TTC549 (cell line): ENCODE data around the gene MED8.

Experiments used
- FAIRE-seq: peaks from 2 replicates; lab custom pipeline; 2012; peaks lifted over from hg19 to GRCh38; lab: Jason Lieb, UNC

MED8 gene, protein sequence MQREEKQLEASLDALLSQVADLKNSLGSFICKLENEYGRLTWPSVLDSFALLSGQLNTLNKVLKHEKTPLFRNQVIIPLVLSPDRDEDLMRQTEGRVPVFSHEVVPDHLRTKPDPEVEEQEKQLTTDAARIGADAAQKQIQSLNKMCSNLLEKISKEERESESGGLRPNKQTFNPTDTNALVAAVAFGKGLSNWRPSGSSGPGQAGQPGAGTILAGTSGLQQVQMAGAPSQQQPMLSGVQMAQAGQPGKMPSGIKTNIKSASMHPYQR

DNA sequence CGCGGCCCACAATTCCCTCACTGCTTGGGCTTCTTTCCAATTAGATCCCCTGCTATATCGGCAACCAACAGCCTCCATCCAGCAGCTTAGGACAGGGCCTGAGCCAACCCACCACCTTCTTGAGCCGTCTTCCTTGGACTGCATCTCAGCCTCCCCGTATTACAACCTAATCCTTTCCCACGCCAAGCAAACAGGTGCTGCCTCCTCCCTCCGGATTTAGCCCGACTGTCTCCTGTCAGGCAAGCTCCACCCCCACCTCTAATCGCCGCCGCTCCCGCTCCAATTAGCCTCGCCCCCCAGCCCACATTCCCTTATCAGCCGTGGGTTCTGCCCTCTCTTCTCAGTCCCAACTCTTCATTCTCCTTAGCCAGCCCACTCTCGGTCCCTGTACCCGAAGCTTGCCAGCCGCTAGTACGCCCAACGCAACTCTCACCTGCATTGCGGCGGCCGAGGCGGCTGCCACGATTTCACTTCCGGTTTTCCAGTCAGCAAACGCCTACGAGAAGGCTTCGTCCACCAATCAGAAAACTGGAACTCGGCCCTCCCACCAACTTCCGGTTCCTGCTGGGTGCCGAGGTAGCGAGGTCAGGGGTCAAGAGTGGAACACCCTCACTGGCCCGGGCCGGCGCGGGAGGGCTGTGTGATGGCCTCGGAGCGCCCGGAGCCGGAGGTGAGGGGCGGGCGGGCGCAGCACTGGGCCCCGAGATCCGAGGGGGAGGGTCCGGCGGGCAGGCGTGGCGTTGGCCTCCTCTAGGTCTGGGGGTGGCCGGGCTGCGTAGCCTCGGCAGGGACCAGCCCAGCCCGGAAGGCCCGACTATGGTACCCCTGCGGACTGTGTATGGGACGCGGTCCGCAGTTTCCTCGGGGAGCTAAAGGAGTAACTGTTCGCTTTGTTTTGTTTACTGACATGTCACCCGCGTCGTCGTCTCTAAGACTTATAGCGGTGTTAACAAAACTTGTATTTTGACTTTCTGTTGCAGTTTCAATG, at the start of gene MED8, which contains the start of gene SZT2:
MED8 (minus strand) TSS at position 475 of the 988 bp plus-strand sequence; CDS start at position 439, 36 bp downstream.
SZT2 (plus strand) TSS at position 574 of the 988 bp plus-strand sequence; CDS start at position 644, 70 bp downstream.
- no peak for FAIRE-seq

DNA sequence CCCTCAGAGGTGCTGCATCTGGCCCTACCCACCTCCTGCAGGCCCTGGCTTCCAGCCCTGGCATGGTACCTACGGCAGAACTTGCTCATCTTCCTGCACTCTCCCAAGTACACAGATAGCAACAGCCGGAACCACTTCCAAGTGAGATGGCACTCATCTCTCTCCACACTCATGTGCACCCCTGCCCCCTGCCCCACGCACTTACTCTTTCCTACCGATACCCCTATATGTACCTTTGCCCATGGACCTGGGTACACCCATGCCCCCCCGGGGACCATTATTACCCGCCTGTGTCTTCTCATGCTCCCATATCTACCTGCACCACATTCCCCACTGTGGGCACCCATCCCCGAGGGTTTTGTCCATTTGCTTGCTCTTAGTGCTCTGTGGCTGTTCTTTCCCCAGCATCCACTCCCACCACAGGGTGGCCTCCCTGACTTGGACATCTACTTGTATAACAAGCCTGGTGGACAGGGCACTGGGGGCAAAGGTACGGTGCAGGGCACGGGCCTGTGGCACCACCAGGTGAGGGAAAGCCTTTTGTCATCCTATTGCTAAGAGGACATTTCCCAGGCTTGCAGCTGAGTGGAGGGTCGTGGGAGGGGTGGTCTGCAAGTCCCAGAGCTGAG, 49.5 kb upstream of the MED8 start:
- no peak for FAIRE-seq

DNA sequence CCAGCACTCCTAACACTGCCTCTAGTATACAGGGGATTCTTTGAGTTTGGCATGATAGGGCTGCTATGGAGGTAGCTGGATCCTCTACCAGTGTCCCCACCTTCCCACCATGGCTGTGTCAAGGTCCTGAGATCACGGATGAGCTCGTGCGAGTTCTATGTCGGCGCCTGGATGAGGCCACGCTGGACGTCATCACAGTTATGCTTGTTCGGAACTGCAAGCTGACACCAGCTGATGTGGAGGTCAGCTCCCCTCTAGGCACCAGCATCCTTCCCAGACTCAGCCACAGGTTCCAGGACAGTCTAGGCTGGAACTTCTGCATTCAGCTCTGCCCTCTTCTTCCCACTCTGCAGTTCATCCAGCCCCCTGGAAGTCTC, 49.0 kb upstream of the MED8 start:
- no peak for FAIRE-seq

DNA sequence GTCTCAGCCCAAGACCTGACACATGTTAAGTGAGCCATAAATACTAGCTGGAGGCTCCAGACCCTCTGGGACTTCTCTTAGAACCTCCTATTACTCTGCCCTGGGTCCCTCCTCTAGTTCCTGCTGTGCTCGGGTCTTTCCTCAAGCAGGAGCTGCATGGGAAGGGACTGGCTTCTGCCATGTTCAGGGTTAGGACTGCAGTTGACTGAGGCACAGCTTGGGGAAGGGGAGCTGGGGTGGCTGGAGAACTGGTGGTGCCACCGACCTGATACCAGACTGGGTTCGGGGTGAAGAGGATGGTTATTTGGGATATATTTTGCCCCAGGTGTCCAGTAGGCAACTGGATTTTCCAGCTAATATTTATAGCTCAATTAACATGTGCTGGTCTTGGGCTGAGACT, 48.4 kb upstream of the MED8 start:
- no peak for FAIRE-seq

DNA sequence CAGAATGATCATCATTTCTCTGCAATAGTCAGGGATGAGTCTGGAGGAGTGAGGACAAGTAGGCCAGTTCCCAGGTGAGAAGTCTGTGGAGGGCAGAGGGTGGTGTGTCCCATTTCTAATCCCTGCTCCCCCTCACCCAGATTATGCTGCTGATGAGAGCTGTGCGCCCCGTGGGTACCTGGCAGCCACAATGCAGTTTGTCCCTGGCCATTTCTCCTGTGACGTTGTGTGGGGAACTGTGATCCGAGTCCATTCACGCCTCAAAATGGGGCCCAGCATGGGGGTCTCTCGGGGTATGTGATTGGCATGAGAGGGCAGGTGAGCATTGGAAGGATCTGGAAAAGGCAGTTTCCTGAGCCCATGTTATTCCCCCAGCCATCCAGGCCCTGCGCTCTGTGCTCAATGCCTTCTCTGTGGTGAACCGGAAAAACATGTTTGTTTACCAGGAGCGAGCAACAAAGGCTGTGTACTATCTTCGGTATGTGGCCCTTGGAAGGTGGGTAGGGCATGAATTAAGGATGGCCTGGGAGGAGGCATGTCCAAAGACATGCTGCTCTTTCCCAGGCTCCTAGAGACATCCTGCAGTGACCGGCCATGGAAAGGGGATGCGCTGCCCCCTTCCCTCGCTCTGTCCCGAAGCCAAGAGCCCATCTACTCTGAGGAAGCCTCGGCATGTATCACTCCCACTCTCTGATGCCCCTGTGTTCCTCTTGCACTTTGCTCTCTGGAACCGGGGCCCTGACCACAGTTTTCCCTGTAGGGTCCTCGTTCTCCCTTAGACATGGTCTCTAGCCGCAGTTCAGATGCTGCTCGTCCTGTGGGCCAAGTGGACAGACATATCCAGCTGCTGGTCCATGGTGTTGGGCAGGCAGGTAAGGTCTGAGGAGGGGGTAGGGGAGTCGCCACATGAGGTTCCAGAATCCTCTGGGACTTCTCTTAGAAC, 47.7 kb upstream of the MED8 start:
- no peak for FAIRE-seq

DNA sequence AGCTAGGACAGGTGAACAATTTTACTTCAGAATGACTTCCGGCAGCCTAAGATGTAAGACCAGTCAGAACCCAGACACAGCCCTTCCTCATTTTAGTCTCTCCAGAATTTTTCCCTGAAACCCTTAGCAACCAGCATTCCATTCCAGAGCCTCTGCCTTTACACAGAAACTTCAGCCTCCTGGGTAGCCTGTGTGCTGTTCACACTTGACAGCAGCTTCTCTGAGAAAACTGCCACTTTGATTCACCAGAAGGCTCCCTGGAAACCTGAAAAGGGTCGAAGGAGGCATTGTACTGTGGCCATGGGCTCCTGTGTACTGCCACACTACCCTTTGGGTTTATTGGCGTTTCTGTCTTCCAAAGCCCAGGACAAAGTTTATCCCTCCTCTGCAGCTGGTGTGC, 46.8 kb upstream of the MED8 start:
- FAIRE-seq, result no peak

DNA sequence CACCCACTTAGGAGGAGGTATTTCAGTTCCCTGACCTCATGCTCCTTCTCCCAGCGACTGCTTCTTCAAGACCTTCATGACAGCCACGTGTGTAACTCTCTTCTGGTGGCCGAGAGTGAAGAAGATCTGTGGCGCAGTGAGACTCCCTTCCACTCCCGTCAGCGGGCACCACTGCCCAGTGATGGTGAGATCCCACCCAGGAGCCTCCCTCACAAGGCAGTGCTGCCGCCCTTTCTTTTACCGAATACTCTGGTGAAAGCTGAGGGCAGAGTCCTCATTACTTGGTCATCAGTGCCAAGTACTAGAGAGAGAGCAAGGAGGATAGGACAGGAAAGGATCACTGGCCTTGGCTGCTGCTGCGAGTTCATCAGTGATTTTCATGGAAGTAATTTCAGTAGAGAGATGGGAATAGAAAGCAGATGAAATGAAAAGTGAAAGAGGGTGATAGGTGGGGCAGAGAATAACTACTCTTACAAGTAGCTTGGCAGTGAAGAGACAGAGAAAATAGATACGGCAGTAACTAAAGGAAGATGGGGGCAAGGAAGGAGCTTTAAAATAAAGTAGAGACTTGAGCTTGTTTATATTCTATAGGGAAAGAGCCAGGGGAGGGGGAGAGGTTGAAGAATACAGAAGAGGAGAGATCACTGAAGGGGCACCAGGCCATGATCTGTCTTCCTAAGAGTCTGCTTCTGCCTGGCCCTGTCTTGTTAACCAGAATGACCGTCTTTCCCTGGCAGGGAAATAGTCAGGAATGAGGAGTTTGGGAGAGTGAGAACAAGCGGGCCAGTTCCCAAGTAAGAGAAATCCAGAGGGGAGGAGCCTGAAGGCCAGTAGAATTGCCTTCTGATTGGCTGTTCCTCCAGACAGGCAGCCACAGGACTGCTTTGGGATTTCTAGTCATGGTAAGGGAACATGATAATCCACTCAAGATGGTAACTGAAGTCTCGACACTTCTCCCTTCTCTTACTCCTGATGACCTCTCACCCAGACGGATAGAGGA, 45.8 kb upstream of the MED8 start:
- no peak for FAIRE-seq

DNA sequence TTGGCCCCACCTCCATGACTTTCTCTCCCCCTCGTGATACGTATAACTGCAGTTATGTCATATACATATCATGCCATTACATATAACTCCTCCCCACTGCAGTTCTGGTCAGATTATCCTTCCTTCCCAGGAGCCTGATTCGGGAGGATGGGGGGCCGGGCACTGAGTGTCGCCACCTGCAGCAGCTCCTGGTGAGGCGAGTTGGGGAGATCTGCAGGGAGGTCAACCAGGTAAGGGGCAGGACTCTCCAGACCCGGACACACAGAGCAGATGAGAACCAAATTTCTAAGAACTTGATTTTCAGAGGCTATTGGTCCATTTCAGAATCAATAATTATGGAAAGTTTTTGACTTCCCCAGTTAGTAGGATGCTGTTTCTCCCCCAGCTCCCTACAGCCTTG, 44.7 kb upstream of the MED8 start:
- FAIRE-seq, result no peak

DNA sequence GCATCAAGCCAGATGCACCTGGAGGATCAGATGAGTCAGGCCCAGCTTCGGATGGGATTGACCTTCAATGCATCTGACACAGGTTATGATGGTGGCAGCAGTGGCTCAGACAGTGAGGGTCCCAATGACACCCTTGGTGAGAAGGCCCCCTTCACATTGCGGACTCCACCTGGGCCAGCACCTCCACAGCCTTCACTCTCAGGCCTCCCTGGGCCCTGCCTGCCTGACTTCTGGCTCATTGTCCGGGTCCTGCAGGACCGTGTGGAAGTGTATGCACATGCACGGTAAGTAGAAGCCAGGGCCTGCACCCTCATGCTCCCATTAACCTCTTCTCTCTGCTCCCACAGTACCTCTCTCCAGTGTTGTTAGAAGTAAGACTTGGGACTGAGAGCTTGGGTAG, 43.3 kb upstream of the MED8 start:
- no peak for FAIRE-seq

DNA sequence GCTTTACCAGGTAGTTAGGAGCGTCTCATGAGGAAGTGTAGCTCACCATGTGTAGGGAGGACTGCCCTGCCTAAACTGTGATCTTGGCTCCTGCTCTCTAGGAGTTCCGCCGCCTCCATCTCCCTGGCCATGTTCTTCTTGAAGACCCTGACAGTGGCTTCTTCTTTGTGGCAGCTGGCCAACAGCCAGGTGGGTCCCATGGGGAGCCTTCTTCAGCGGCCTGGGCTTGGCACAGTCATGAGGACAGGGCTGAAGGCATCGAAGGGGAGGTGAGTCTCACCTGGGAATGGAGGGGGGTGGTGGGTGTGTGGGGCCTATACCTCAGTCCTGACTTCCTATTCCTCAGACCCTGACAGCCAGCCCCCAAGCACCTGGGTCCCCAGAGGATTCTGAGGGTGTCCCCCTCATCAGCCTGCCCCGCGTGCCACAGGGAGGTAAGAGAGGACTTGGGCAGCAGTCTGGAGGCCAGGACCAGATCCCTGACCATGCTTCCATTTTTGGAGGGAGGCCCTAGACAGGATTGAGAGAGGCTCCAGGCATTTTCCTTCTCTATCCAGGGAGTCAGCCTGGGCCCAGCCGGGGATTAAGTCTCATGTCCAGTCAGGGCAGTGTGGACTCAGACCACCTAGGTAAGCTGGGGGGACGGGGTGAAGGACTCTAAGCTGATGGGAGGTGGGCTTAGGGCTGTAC, 42.7 kb upstream of the MED8 start:
- no peak for FAIRE-seq

DNA sequence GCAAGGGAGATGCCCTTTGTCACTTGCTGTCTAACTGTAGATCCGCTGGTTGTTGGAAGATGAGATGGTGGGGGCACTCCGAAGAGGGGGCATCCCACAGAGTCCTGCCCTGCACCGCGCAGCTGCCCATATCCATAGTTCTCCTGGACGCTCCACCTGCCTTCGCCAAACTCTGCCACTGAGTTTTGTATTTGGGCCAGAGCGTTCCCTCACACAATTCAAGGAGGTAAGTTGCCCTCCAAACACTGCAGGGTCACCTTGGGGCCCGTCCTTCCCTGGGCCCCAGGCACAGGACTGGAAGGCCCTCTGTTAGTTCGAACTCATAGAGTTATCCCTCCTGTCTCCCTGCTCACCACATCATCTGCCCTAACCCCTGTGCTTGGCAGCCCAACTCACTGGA, 42.1 kb upstream of the MED8 start:
- FAIRE-seq, result no peak

DNA sequence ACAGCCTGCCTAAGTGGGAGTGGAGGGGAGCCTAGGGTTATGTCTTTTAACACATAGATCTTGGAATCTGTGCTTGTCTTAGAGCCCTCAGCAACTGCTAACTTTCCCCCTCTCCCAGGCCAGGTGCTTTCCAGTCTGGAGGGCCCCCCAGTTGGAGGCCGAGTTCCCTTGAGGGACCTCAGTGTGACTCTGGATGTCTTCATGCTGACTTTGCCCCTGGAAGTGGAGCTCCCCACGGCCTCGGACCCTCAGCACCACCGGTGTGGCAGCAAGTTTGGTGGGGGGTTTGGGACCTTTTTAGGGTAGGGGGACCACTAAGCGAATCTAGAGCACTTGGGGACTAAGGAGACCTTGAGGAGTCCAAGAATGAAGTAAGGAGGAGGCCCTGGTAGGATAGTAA, 41.2 kb upstream of the MED8 start:
- FAIRE-seq, result no peak

DNA sequence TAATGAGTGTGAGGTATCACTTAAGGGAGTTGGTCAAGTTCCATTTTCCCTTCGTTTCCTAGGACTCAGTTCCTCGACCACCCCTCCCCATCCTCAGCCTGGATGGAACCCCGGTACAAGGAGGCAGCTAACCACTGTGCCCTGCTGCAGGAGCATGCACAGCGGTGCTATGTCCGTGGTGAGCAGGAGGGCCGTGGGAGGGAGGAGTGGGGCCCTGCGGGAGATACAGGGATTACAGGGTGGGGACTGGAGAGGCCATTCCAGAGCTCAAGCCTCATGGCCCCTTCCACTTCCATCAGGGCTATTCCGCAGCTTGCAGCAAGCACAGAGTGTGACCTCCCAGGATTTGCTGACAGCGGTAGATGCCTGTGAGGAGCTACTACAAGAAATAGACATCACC, 38.3 kb upstream of the MED8 start:
- FAIRE-seq, result no peak

DNA sequence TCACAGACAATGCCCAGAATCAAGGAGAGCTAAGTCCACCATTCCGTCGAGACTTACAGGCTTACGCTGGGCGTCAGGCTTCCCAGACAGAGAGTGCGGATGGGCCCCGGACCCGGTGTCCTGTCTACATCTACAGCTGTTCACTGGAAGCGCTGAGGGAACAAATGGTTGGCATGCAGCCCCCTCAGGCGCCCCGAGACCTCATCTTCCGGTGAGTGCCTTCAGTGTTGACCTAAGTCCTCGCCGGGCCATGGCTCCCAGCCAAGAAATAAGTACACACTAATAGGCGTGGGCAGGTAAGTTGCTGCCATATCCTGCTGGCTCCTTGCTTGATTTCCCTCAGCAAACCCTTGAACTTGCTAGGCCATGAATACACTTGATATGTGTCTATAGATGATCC, 37.9 kb upstream of the MED8 start:
- FAIRE-seq, result no peak

DNA sequence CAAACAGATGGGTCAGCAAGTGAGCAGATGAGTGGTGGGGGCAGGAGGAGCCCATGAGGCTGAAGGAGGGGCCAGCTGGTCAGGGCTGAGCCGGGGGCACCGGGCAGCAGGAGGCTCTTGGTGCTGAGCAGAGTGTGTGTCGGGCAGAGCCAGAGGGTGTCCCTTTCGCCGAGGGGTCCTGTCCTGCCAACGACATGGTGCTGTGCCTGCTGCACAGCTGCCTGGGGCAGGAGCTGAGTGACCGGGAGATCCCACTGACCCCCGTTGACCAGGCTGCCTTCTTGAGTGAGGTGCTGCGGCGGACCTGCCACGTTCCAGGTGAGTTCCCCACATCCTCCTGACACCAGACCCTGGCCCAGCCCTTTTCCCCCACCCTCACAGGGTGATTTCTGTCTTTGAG, 36.6 kb upstream of the MED8 start:
- no peak for FAIRE-seq

DNA sequence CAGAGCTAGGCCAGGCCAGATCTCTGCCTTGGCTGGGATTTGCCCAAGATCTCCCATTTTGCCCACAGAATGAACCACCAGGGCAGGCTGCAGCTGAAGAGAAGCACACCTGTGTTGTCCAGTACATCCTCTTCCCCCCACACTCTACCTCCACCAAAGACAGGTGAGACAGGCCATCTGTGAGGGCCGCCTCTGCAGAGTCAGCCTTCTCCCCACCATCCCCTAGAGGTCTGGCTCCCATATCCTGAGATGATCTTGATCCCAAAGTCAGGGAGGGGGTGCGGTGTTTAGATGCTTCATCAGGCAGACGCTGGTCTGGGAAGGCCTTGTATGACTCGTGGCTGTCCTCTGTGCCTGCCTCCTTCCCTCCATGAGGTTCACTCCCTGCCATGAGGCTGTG, 35.4 kb upstream of the MED8 start:
- no peak for FAIRE-seq

DNA sequence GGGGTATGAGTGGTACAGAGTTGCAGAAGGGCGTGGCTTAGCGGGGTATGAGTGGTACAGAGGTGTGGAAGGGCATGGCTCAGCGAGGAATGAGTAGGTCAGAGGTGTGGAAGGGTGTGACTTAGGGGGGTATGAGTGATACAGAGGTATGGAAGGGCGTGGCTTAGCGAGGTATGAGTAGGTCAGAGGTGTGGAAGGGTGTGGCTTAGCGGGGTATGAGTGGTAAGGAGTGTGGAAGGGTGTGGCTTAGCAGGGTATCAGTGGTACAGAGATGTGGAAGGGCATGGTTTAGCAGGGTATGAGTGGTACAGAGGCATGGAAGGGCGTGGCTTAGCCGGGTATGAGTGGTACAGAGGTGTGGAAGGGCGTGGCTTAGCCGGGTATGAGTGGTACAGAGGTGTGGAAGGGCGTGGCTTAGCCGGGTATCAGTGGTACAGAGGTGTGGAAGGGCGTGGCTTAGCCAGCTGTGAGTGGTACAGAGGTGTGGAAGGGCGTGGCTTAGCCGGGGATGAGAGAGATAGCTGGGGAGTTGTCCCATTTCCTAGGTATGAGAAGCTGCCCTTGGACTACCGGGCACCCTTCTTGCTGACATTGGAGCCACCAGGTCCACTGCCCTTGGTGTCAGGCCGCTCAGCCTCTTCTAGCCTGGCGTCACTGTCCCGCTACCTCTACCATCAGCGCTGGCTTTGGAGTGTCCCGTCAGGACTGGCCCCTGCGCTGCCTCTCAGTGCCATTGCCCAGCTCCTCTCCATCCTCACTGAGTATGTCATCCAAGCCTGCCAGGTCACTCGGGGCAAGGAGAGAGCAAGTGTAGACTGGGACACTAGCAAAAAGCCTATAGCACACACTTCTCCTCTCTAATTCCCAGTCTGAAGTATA, 34.3 kb upstream of the MED8 start:
- FAIRE-seq, result no peak

DNA sequence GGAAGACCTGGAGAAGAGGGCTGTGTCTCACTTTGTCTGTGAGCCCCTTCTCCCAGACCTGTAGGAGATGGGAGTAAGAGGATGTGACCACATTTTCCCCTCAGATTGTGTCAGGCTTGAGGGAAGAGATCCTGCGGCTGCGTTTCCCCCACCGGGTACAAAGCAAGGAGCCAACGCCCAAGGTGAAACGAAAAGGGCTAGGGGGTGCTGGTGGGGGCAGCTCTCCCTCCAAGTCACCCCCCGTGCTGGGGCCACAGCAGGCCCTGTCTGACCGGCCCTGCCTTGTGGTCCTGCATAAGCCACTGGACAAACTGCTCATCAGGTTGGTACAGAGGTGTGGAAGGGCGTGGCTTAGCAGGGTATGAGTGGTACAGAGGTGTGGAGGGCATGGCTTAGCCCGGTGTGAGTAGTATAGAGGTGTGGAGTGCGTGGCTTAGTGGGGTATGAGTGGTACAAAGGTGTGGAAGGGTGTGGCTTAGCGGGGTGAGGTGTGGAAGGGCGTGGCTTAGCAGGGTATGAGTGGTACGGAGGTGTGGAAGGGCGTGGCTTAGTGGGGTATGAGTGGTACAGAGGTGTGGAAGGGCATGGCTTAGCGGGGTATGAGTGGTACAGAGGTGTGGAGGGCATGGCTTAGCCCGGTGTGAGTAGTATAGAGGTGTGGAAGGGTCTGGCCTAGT, 33.5 kb upstream of the MED8 start:
- FAIRE-seq, result no peak
